Stimulated activated CD4-positive, alpha-beta T cell treated with anti-CD3 and anti-CD28 coated beads, Interleukin-2, amount 100 ng/mL, for 48 hours (primary cell): ENCODE data around the gene NBPF10.
"Not testable (repeated sequence)": the region's sequence is repeated elsewhere in the genome, so short reads cannot be mapped to it uniquely, and the experiment has no call there.

Source experiments
- DNase-seq, 2 donors: peaks; one replicate each; pipeline ENCODE4 v3.0.0-alpha.2; 2020

The NBPF10 gene

GRCh38 chr1:146144465-146144864 lies at the start of gene NBPF10:
Gene NBPF10 (minus strand): TSS chr1:146144804. CDS start chr1:146144769, 35 bp downstream.
- not testable (repeated sequence) for DNase-seq

- DNase-seq: not testable (repeated sequence)
Measured at GRCh38 chr1:146174531-146174930, 29.9 kb upstream of the NBPF10 start.

GRCh38 chr1:146167740-146168139 lies 23.1 kb upstream of the NBPF10 start:
- not testable (repeated sequence) for DNase-seq

GRCh38 chr1:146167273-146167672 lies 22.7 kb upstream of the NBPF10 start:
- not testable (repeated sequence) for DNase-seq
